Dorsolateral prefrontal cortex (tissue), 118 donors: Measurements from ENCODE around the gene TH. TPM values are rescaled to one million over a fixed set of nuclear protein-coding genes. Genes with fewer than 3 reads are reported as not detected.

Experiments used
- microRNA-seq, 43 experiments: library from miRNA; unstranded; fragments of <30 nt; microRNA quantifications; one replicate each; pipeline ENCODE4 v1.2.0, GENCODE V29; 2022
- total RNA-seq, 120 experiments: library from RNA; stranded (reverse); gene quantifications; one replicate each; pipeline versions ENCODE4 v1.2.3 to v1.2.4, GENCODE V29; 2022

TH gene
- total RNA-seq, 120 experiments from 2014 or later, result 0.31 to 4.7 (median 0.72) TPM; not detected in 44

Small RNA genes within 50 kb of the gene (microRNA-seq; reads per million reads assigned to microRNA genes)
- gene MIR4686 (0 to 0.46 (median 0) reads per million in 43 experiments), gene MIR483 (3.1 to 260 (median 22.3) reads per million in 43 experiments)

Other genes with a start within 250 kb of the TH start
- 10 to 100 TPM; 16.8 to 67.4 (median 46.0) TPM for gene MRPL23, start 224.5 kb downstream of the TH start, total RNA-seq
- gene H19, start 174.0 kb downstream of the TH start, total RNA-seq, result 10 to 100 TPM in 3 of 120 experiments, 1 to 10 TPM in 101, under 1 TPM in 13, not detected in 3; 0.28 to 28.8 (median 2.0) TPM
- 100 to 1,000 TPM in 2 of 120 experiments, 10 to 100 TPM in 51, 1 to 10 TPM in 67; 1.8 to 139 (median 9.0) TPM for gene IGF2, start 32.4 kb downstream of the TH start, total RNA-seq
- not detected for gene INS, start 10.6 kb downstream of the TH start, total RNA-seq
- 1 to 10 TPM in 8 of 120 experiments, under 1 TPM in 87, not detected in 25; 0.21 to 1.7 (median 0.52) TPM for gene ASCL2, start 98.8 kb upstream of the TH start, total RNA-seq
- gene C11orf21, start 130.1 kb upstream of the TH start, total RNA-seq, result 1 to 10 TPM in 50 of 120 experiments, under 1 TPM in 68, not detected in 2; 0.21 to 4.0 (median 0.86) TPM
- 1 to 10 TPM in 26 of 120 experiments, under 1 TPM in 50, not detected in 44; 0.15 to 3.1 (median 0.73) TPM for gene TSPAN32, start 130.2 kb upstream of the TH start, total RNA-seq
- 100 to 1,000 TPM; 342 to 666 (median 436) TPM for gene CD81, start 205.5 kb upstream of the TH start, total RNA-seq
- gene TSSC4, start 228.9 kb upstream of the TH start, total RNA-seq, result 10 to 100 TPM; 23.7 to 48.6 (median 34.3) TPM